Psoas muscle (tissue), 8 donors: ENCODE measurements around the gene GPER1. TPM values are rescaled to one million over a fixed set of nuclear protein-coding genes. Genes with fewer than 3 reads are reported as not detected.

Source experiments
- ATAC-seq, 4 donors: fragments of 200-7000 bp; cut with Tn5 transposase; one replicate each; pipeline ENCODE4 v1.9.1; 2020; ENCODE audit warnings: moderate library complexity in 3 of 4, mild to moderate bottlenecking in 2 of 4
- DNase-seq, 2 donors: peaks; one replicate each; pipeline ENCODE4 v3.0.0-alpha.2; 2020
- H3K27ac ChIP-seq: fragments of 200-600 bp; one replicate; pipeline ENCODE4 v1.8.0; 2022
- H3K27me3 ChIP-seq, 3 donors: fragments of 200-600 bp in 1 of 3; one replicate each; pipeline versions ENCODE4 v1.6.1 to v1.8.0; 2013 to 2022; ENCODE audit warnings: low read length in 2 of 3, mild to moderate bottlenecking in 2 of 3, moderate library complexity in 1 of 3; ENCODE audit not compliant: insufficient read depth in 3 of 3
- H3K36me3 ChIP-seq, 2 donors: fragments of 200-600 bp in 1 of 2; one replicate each; pipeline versions ENCODE4 v1.6.1 to v1.8.0; 2013 to 2022; ENCODE audit warnings: low read depth in 1 of 2, mild to moderate bottlenecking in 1 of 2, moderate library complexity in 1 of 2; ENCODE audit not compliant: insufficient read depth in 1 of 2
- H3K4me1 ChIP-seq: fragments of 200-600 bp; one replicate; pipeline ENCODE4 v1.8.0; 2022
- H3K4me3 ChIP-seq: fragments of 200-600 bp; one replicate; pipeline ENCODE4 v1.8.0; 2022; ENCODE audit warnings: mild to moderate bottlenecking
- H3K9me3 ChIP-seq: fragments of 200-600 bp; one replicate; pipeline ENCODE4 v1.8.0; 2022
- whole genome bisulfite sequencing, 3 donors: extraction: QIAGEN DNeasy Blood & Tissue Kit; methylation state at CpG; one replicate each; pipeline versions ENCODE4 v1.1.6 to v1.1.7; 2013; 5-methylcytosine and 5-hydroxymethylcytosine counted together
- intact Hi-C, 2 donors: fragments of 100-400 bp; cut with DNase I; formaldehyde crosslinking; loops; one replicate each; pipeline versions ENCODE4 v1.11.0 to v1.14.2; 2022
- polyA plus RNA-seq, 3 donors: library from polyadenylated mRNA; stranded (reverse); fragments of 200-250 nt; gene quantifications; one replicate each; pipeline ENCODE4 v1.2.3, GENCODE V29; 2013
- total RNA-seq, 4 donors: library from RNA; stranded (reverse); fragmentation: NEBNext Ultra II Directional in 2 of 4; extraction: Animal tissue kit (Norgen Biotek cat#: 25700) in 2 of 4; gene quantifications; one replicate each; pipeline versions ENCODE4 v1.2.1 to v1.2.4, GENCODE V29; 2021 to 2023
- TF ChIP-seq, protein P1 (sequence below): fragments of 200-600 bp; IDR thresholded peaks from one replicate; pipeline ENCODE4 v1.8.0; 2022; ENCODE audit warnings: antibody characterized with exemption
- donor health status: healthy with polysubstance abuse.
- donor health status: DM: no; HTN: no; CAD: no; lungs with moderate emphysema.
- donor health status: Bipolar disorder and iron deficiency.
- donor health status: healthy.
- donor health status: DM: yes; HTN: yes; CAD: no.
- donor health status: DM: no; HTN: no; CAD: no.
- donor health status: DM: no; HTN: no; CAD: no.
- donor health status: DM: yes; HTN: yes; CAD: no.

The GPER1 gene
- total and polyA plus RNA-seq, 7 donors = 0.90 to 3.1 (median 1.4) TPM

DNA sequence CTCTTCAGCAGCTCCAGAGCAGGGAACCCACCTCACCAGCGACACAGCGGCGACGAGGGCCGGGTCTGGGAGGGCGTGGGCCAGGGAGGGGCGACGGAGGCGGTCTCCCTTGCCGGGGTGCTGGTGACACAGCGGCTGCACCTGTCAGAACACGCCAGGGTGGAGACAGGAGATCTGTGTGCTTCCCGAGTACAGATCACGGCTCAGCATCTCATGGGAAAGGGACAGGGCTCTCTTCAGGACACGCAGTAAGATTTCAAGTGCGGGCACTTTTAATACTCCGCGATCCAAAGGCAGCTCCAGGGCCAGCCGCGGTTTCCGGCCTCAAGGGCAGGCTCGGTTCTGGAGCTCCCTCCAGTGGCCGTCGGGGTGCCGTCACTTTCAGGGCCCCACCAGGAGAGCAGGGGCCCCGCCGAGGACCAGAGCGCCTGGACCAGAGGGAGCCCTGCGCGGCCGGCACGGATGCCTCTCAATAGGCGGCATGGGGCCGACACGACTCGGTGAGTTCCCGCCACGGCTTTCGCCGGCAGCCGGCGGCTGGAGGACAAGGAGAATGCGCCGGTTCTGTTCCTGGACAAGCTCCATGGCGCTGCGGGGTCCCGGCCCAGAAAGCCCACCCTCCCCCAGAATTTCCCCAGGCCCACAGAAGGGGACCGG, 22.2 kb upstream of the GPER1 start:
- Histone ChIP-seq H3K36me3 (no peaks in the 10 kb centered on the region), H3K9me3 (no peaks in the 10 kb centered on the region), H3K27ac (no peak overlapping the region), H3K4me1 (peaks cover 7% of the 10 kb centered on the region), H3K4me3 (peak overlapping the region; percentile 39), H3K27me3 (no peaks in the 10 kb centered on the region)
- DNase-seq (peak; percentile 86 to 92), ATAC-seq (peak; percentile 96 to 100 (median 98))
- intact Hi-C loops = loop anchor here (1.0 to 5.0 kb wide), 2 partner anchors 72 to 158 kb away; no protein-coding TSS in a partner anchor
- 6 to 10% (median 8%) methylated on average over 48 of the region's 48 CpGs for WGBS, 3 donors
- TF ChIP-seq, protein P1, sequence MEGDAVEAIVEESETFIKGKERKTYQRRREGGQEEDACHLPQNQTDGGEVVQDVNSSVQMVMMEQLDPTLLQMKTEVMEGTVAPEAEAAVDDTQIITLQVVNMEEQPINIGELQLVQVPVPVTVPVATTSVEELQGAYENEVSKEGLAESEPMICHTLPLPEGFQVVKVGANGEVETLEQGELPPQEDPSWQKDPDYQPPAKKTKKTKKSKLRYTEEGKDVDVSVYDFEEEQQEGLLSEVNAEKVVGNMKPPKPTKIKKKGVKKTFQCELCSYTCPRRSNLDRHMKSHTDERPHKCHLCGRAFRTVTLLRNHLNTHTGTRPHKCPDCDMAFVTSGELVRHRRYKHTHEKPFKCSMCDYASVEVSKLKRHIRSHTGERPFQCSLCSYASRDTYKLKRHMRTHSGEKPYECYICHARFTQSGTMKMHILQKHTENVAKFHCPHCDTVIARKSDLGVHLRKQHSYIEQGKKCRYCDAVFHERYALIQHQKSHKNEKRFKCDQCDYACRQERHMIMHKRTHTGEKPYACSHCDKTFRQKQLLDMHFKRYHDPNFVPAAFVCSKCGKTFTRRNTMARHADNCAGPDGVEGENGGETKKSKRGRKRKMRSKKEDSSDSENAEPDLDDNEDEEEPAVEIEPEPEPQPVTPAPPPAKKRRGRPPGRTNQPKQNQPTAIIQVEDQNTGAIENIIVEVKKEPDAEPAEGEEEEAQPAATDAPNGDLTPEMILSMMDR = peak; percentile 83

GRCh38 chr7:1066242-1066588, 21.7 kb upstream of the GPER1 start:
- intact Hi-C loops = loop anchor here in 1 of 2 donors (5.0 kb wide), 1 partner anchor 159 kb away; no protein-coding TSS in a partner anchor
- Histone ChIP-seq H3K36me3 (no peaks in the 10 kb centered on the region), H3K27ac (no peak overlapping the region), H3K27me3 (no peaks in the 10 kb centered on the region), H3K9me3 (no peaks in the 10 kb centered on the region), H3K4me3 (no peak overlapping the region), H3K4me1 (peaks cover 7% of the 10 kb centered on the region)
- TF ChIP-seq, protein P1 = no peak
- DNase-seq = no peak
- ATAC-seq = no peak
- WGBS, 3 donors = 63 to 69% (median 64%) methylated on average over 17 to 21 of the region's 21 CpGs

GRCh38 chr7:1068013-1068412, 19.9 kb upstream of the GPER1 start:
- Histone ChIP-seq H3K36me3 (no peaks in the 10 kb centered on the region), H3K4me1 (peaks cover 7% of the 10 kb centered on the region), H3K9me3 (no peaks in the 10 kb centered on the region), H3K4me3 (no peak overlapping the region), H3K27me3 (no peaks in the 10 kb centered on the region), H3K27ac (no peak overlapping the region)
- ATAC-seq = no peak
- no peak for DNase-seq
- 86 to 88% (median 87%) methylated on average over 14 of the region's 14 CpGs for WGBS, 3 donors
- TF ChIP-seq, protein P1 = no peak
- intact Hi-C loops = loop anchor here in 1 of 2 donors (5.0 kb wide), 1 partner anchor 161 kb away; no protein-coding TSS in a partner anchor

GRCh38 chr7:1068619-1069018, 19.3 kb upstream of the GPER1 start:
- DNase-seq (no peak), ATAC-seq (no peak)
- TF ChIP-seq, protein P1 = no peak
- Histone ChIP-seq H3K4me1 (peaks cover 7% of the 10 kb centered on the region), H3K27ac (no peak overlapping the region), H3K27me3 (no peaks in the 10 kb centered on the region), H3K4me3 (no peak overlapping the region), H3K9me3 (no peaks in the 10 kb centered on the region), H3K36me3 (no peaks in the 10 kb centered on the region)
- intact Hi-C loops = loop anchor here in 1 of 2 donors (5.0 kb wide), 1 partner anchor 161 kb away; no protein-coding TSS in a partner anchor
- WGBS, 3 donors = 79 to 92% (median 84%) methylated on average over 11 of the region's 11 CpGs
